ENCODE data around the gene FGF7. TPM values are rescaled to one million over a fixed set of nuclear protein-coding genes. Genes with fewer than 3 reads are reported as not detected.

The FGF7 gene
- polyA plus RNA-seq, 1 donor from 2014 or later = 0.04 TPM

- Histone ChIP-seq H4K20me1 (ENCODE audit: insufficient read depth) (no peaks in the 10 kb centered on the region), H3K27ac (ENCODE audit: low read length) (no peak overlapping the region), H3K4me3 (ENCODE audit: low read length) (no peak overlapping the region), H3K27me3 (ENCODE audit: insufficient read depth, low read depth, low read length) (no peaks in the 10 kb centered on the region), H3K9me3 (ENCODE audit: low read length) (no peaks in the 10 kb centered on the region), H3K4me2 (ENCODE audit: low read length) (no peak overlapping the region), H2AFZ (ENCODE audit: low read depth, low read length) (no peak overlapping the region), H3K9me2 (ENCODE audit: insufficient read depth, low read length) (no peaks in the 10 kb centered on the region), H3K9ac (ENCODE audit: low read length) (no peak overlapping the region), H3K79me2 (replicated peaks; ENCODE audit: insufficient read depth, low read length) (no peaks in the 10 kb centered on the region), H3F3A (ENCODE audit: insufficient read depth, low read length, poor library complexity, severe bottlenecking) (no peaks in the 10 kb centered on the region), H3K36me3 (ENCODE audit: insufficient read depth, low read length) (no peaks in the 10 kb centered on the region)
- TF ChIP-seq EZH2 (IDR thresholded peaks at IDR 0.05; ENCODE audit: borderline replicate concordance, insufficient read depth, low read length, poor library complexity, severe bottlenecking) = no peak
- TF ChIP-seq TAF1 (IDR thresholded peaks at IDR 0.05; ENCODE audit: low read depth) = no peak
- TF ChIP-seq EP300 (conservative IDR thresholded peaks at IDR 0.05; ENCODE audit: poor library complexity, severe bottlenecking) = no peak
- TF ChIP-seq, protein P1, sequence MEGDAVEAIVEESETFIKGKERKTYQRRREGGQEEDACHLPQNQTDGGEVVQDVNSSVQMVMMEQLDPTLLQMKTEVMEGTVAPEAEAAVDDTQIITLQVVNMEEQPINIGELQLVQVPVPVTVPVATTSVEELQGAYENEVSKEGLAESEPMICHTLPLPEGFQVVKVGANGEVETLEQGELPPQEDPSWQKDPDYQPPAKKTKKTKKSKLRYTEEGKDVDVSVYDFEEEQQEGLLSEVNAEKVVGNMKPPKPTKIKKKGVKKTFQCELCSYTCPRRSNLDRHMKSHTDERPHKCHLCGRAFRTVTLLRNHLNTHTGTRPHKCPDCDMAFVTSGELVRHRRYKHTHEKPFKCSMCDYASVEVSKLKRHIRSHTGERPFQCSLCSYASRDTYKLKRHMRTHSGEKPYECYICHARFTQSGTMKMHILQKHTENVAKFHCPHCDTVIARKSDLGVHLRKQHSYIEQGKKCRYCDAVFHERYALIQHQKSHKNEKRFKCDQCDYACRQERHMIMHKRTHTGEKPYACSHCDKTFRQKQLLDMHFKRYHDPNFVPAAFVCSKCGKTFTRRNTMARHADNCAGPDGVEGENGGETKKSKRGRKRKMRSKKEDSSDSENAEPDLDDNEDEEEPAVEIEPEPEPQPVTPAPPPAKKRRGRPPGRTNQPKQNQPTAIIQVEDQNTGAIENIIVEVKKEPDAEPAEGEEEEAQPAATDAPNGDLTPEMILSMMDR (IDR thresholded peaks at IDR 0.05; ENCODE audit: poor library complexity, severe bottlenecking) = no peak
- no peak for TF ChIP-seq POLR2AphosphoS5 (IDR thresholded peaks at IDR 0.05)
- TF ChIP-seq SMC3 (conservative IDR thresholded peaks at IDR 0.05; ENCODE audit: poor library complexity) = no peak
- TF ChIP-seq, protein P2, sequence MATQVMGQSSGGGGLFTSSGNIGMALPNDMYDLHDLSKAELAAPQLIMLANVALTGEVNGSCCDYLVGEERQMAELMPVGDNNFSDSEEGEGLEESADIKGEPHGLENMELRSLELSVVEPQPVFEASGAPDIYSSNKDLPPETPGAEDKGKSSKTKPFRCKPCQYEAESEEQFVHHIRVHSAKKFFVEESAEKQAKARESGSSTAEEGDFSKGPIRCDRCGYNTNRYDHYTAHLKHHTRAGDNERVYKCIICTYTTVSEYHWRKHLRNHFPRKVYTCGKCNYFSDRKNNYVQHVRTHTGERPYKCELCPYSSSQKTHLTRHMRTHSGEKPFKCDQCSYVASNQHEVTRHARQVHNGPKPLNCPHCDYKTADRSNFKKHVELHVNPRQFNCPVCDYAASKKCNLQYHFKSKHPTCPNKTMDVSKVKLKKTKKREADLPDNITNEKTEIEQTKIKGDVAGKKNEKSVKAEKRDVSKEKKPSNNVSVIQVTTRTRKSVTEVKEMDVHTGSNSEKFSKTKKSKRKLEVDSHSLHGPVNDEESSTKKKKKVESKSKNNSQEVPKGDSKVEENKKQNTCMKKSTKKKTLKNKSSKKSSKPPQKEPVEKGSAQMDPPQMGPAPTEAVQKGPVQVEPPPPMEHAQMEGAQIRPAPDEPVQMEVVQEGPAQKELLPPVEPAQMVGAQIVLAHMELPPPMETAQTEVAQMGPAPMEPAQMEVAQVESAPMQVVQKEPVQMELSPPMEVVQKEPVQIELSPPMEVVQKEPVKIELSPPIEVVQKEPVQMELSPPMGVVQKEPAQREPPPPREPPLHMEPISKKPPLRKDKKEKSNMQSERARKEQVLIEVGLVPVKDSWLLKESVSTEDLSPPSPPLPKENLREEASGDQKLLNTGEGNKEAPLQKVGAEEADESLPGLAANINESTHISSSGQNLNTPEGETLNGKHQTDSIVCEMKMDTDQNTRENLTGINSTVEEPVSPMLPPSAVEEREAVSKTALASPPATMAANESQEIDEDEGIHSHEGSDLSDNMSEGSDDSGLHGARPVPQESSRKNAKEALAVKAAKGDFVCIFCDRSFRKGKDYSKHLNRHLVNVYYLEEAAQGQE (IDR thresholded peaks at IDR 0.05; ENCODE audit: borderline replicate concordance) = no peak
- TF ChIP-seq RAD21 (conservative IDR thresholded peaks at IDR 0.05) = no peak
- no peak for TF ChIP-seq MXI1 (conservative IDR thresholded peaks at IDR 0.05; ENCODE audit: poor library complexity, severe bottlenecking)
Observed at GRCh38 chr15:49460411-49460941, 37.4 kb downstream of the FGF7 start.

GRCh38 chr15:49462232-49462844 is 39.3 kb downstream of the FGF7 start:
- Histone ChIP-seq H3F3A (ENCODE audit: insufficient read depth, low read length, poor library complexity, severe bottlenecking) (no peaks in the 10 kb centered on the region), H3K9me3 (ENCODE audit: low read length) (no peaks in the 10 kb centered on the region), H3K36me3 (ENCODE audit: insufficient read depth, low read length) (no peaks in the 10 kb centered on the region), H3K4me2 (ENCODE audit: low read length) (no peak overlapping the region), H2AFZ (ENCODE audit: low read depth, low read length) (no peak overlapping the region), H3K9ac (ENCODE audit: low read length) (no peak overlapping the region), H3K27me3 (ENCODE audit: insufficient read depth, low read depth, low read length) (no peaks in the 10 kb centered on the region), H4K20me1 (ENCODE audit: insufficient read depth) (no peaks in the 10 kb centered on the region), H3K9me2 (ENCODE audit: insufficient read depth, low read length) (no peaks in the 10 kb centered on the region), H3K27ac (ENCODE audit: low read length) (no peak overlapping the region), H3K4me3 (ENCODE audit: low read length) (no peak overlapping the region), H3K79me2 (replicated peaks; ENCODE audit: insufficient read depth, low read length) (no peaks in the 10 kb centered on the region)
- TF ChIP-seq RAD21 (conservative IDR thresholded peaks at IDR 0.05) = no peak
- no peak for TF ChIP-seq SMC3 (conservative IDR thresholded peaks at IDR 0.05; ENCODE audit: poor library complexity)
